ENCODE measurements around the gene BCL3. TPM values are rescaled to one million over a fixed set of nuclear protein-coding genes. Genes with fewer than 3 reads are reported as not detected.

The BCL3 gene
- total and polyA plus RNA-seq, 2 of the 13 experiments (the other 11 are each of a cell fraction or from before 2014, with no cell fraction given), result 2.3 to 4.0 TPM

DNA sequence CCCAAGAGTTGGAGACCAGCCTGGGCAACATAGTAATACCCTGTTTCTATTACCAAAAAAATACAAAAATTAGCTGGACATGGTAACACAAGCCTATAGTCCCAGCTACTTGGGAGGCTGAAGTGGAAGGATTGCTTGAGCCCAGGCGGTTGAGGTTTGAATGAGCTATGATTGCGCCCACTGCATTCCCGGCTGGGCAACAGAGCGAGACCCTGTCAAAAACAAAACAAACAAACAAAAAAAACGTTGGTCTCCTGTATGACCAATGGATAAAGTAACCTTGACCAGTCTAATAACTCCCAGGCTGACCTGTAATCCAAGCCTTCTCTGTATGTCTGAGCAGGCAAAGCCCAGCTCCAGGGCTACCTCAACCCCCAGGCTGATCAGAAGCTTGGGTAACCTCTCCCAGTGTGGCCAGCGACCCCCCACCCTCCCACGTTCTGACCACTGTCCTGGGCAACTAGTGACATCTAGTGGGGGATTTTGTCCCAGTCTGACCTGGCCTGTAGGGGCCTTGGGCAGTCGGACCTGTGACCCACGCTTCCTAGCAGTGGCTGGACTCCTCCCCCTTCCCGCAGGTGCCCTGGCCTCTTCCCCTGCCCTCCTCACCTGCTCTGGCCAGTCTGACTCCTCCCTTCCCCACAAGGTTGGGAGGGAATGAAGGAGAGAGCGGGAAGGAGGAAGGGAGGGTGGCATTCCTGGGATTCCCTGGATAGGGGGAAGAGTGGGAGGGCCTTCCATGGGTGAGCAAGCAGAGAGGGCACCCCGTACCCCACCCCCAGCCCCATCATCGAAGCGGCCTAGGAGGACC is 59.3 kb downstream of the BCL3 start (continued):
- TF ChIP-seq RERE (CRISPR knock-in tag; IDR thresholded peaks at IDR 0.05; ENCODE audit: low read depth), result no peak
- TF ChIP-seq, protein P1, sequence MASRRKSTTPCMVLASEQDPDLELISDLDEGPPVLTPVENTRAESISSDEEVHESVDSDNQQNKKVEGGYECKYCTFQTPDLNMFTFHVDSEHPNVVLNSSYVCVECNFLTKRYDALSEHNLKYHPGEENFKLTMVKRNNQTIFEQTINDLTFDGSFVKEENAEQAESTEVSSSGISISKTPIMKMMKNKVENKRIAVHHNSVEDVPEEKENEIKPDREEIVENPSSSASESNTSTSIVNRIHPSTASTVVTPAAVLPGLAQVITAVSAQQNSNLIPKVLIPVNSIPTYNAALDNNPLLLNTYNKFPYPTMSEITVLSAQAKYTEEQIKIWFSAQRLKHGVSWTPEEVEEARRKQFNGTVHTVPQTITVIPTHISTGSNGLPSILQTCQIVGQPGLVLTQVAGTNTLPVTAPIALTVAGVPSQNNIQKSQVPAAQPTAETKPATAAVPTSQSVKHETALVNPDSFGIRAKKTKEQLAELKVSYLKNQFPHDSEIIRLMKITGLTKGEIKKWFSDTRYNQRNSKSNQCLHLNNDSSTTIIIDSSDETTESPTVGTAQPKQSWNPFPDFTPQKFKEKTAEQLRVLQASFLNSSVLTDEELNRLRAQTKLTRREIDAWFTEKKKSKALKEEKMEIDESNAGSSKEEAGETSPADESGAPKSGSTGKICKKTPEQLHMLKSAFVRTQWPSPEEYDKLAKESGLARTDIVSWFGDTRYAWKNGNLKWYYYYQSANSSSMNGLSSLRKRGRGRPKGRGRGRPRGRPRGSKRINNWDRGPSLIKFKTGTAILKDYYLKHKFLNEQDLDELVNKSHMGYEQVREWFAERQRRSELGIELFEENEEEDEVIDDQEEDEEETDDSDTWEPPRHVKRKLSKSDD (CRISPR knock-in tag; IDR thresholded peaks at IDR 0.05; ENCODE audit: low read depth), result peak; percentile 66; the same call in 1 of the 2 replicates
- TF ChIP-seq RFX3 (CRISPR knock-in tag; IDR thresholded peaks at IDR 0.05), result no peak
- TF ChIP-seq, protein P2, sequence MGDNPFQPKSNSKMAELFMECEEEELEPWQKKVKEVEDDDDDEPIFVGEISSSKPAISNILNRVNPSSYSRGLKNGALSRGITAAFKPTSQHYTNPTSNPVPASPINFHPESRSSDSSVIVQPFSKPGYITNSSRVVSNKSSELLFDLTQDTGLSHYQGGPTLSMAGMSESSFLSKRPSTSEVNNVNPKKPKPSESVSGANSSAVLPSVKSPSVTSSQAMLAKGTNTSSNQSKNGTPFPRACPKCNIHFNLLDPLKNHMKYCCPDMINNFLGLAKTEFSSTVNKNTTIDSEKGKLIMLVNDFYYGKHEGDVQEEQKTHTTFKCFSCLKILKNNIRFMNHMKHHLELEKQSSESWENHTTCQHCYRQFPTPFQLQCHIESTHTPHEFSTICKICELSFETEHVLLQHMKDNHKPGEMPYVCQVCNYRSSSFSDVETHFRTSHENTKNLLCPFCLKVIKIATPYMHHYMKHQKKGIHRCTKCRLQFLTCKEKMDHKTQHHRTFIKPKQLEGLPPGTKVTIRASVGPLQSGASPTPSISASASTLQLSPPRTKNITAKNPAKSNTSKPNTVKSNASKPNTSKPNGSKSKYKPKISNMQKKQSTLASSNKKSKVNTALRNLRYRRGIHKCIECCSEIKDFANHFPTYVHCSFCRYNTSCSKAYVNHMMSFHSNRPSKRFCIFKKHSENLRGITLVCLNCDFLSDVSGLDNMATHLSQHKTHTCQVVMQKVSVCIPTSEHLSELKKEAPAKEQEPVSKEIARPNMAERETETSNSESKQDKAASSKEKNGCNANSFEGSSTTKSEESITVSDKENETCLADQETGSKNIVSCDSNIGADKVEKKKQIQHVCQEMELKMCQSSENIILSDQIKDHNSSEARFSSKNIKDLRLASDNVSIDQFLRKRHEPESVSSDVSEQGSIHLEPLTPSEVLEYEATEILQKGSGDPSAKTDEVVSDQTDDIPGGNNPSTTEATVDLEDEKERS (CRISPR knock-in tag; IDR thresholded peaks at IDR 0.05), result peak; percentile 42; the same call in 1 of the 2 replicates
- no peak for TF ChIP-seq CSRNP2 (CRISPR knock-in tag; conservative IDR thresholded peaks at IDR 0.05; ENCODE audit: low read depth)
- TF ChIP-seq HNRNPH1 (optimal IDR thresholded peaks at IDR 0.05; ENCODE audit: low read depth, low read length), result no peak
- TF ChIP-seq, protein P3, sequence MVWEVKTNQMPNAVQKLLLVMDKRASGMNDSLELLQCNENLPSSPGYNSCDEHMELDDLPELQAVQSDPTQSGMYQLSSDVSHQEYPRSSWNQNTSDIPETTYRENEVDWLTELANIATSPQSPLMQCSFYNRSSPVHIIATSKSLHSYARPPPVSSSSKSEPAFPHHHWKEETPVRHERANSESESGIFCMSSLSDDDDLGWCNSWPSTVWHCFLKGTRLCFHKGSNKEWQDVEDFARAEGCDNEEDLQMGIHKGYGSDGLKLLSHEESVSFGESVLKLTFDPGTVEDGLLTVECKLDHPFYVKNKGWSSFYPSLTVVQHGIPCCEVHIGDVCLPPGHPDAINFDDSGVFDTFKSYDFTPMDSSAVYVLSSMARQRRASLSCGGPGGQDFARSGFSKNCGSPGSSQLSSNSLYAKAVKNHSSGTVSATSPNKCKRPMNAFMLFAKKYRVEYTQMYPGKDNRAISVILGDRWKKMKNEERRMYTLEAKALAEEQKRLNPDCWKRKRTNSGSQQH (CRISPR knock-in tag; IDR thresholded peaks at IDR 0.05; ENCODE audit: low read depth), result no peak
- no peak for TF ChIP-seq ZBTB8A (CRISPR knock-in tag; IDR thresholded peaks at IDR 0.05; ENCODE audit: borderline replicate concordance, low read depth)
- no peak for TF ChIP-seq ZMYM4 (CRISPR knock-in tag; IDR thresholded peaks at IDR 0.05)
- 0 out of 2 replicates have a peak, but pooled peaks have one; percentile 53 for TF ChIP-seq HIC2 (CRISPR knock-in tag; IDR thresholded peaks at IDR 0.05; ENCODE audit: low read depth)
